AG04450 (cell line): Measurements from ENCODE around the gene FBLN7. TPM values are rescaled to one million over a fixed set of nuclear protein-coding genes. Genes with fewer than 3 reads are reported as not detected.

ENCODE experiments used
- CTCF ChIA-PET: fragments of 300-600, 350-600 bp; formaldehyde crosslinking; extraction: SDS; loops from one replicate; lab custom pipeline; 2022; ENCODE audit warnings: antibody characterized with exemption, inconsistent platforms; lab: Charles Lee
- POLR2A ChIA-PET: fragments of 350-600 bp; formaldehyde crosslinking; extraction: SDS; loops from one replicate; lab custom pipeline; 2021; ENCODE audit warnings: antibody characterized with exemption, inconsistent platforms; lab: Yijun Ruan, JAX
- DNase-seq: peaks from one replicate; pipeline ENCODE4 v3.0.0-alpha.2; 2011; ENCODE audit warnings: low read depth, low spot score
- H3K27ac ChIP-seq: one replicate; pipeline ENCODE4 v1.5.1; 2012; ENCODE audit warnings: low read depth, low read length, control low read depth
- H3K27me3 ChIP-seq: one replicate; pipeline ENCODE4 v1.6.0; 2012; ENCODE audit warnings: low read length; ENCODE audit not compliant: control insufficient read depth, insufficient read depth
- H3K4me3 ChIP-seq: 2 replicates; pipeline ENCODE4 v1.5.1; 2011; ENCODE audit warnings: mild to moderate bottlenecking, low read depth, low read length, control low read depth
- H3K9me3 ChIP-seq: 2 replicates; pipeline ENCODE4 v1.5.1; 2012; ENCODE audit warnings: low read length; ENCODE audit not compliant: control insufficient read depth, insufficient read depth
- CTCF ChIP-seq: IDR thresholded peaks from 2 replicates; pipeline ENCODE4 v1.5.1; 2011; ENCODE audit warnings: low read depth, low read length, control low read depth, inconsistent platforms
- polyA plus RNA-seq: library from polyadenylated mRNA; depleted of rRNA; stranded (reverse); fragments of >200 nt; gene quantifications from 2 replicates; pipeline ENCODE4 v1.2.3, GENCODE V29; 2011

Gene FBLN7
- polyA plus RNA-seq, 1 experiment, result 0.22 TPM

DNA sequence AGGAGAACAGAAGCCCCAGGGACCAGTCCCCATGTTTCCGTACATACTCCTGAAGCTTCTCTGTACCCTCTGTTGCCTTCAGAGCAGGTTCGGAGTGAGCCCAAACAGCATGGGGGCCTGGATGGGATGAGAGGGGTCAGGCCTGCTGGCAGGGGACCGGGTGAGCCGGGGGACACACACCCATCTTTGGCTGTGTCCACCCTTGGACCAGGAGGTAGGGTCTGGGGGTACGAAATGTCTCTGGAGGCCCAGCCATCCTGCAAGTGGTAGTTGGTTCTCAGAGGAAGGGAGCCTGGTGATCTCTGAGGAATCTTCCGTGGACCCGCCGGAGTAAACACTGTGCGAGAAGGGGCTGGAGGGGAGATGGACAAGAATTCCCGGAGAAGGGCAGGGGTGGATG lies 15.3 kb downstream of the FBLN7 start:
- CTCF ChIA-PET, result no interaction called here
- no peak for TF ChIP-seq CTCF
- Histone ChIP-seq H3K4me3 (no peak overlapping the region), H3K27ac (no peak overlapping the region), H3K27me3 (no peaks in the 10 kb centered on the region), H3K9me3 (no peaks in the 10 kb centered on the region; the same call in 1 of the 2 replicates)
- POLR2A ChIA-PET, result no interaction called here
- DNase-seq, result no peak

- Histone ChIP-seq H3K27ac (no peak overlapping the region), H3K9me3 (peaks cover 1% of the 10 kb centered on the region; the same call in 1 of the 2 replicates), H3K27me3 (no peaks in the 10 kb centered on the region), H3K4me3 (no peak overlapping the region)
- DNase-seq, result no peak
- no peak for TF ChIP-seq CTCF
- ChIA-PET POLR2A (no interaction called here), CTCF (no interaction called here)
Measured at GRCh38 chr2:112154246-112155117, 16.3 kb downstream of the FBLN7 start.

GRCh38 chr2:112155331-112156151 lies 17.4 kb downstream of the FBLN7 start:
- no peak for DNase-seq
- peaks cover 4% of the 10 kb centered on the region; the same call in 1 of the 2 replicates for H3K9me3 ChIP-seq
- H3K27me3 ChIP-seq, result no peaks in the 10 kb centered on the region
- no peak for TF ChIP-seq CTCF
- POLR2A ChIA-PET, result no interaction called here
- CTCF ChIA-PET, result no interaction called here
- H3K4me3 ChIP-seq, result no peak overlapping the region
- no peak overlapping the region for H3K27ac ChIP-seq

DNA sequence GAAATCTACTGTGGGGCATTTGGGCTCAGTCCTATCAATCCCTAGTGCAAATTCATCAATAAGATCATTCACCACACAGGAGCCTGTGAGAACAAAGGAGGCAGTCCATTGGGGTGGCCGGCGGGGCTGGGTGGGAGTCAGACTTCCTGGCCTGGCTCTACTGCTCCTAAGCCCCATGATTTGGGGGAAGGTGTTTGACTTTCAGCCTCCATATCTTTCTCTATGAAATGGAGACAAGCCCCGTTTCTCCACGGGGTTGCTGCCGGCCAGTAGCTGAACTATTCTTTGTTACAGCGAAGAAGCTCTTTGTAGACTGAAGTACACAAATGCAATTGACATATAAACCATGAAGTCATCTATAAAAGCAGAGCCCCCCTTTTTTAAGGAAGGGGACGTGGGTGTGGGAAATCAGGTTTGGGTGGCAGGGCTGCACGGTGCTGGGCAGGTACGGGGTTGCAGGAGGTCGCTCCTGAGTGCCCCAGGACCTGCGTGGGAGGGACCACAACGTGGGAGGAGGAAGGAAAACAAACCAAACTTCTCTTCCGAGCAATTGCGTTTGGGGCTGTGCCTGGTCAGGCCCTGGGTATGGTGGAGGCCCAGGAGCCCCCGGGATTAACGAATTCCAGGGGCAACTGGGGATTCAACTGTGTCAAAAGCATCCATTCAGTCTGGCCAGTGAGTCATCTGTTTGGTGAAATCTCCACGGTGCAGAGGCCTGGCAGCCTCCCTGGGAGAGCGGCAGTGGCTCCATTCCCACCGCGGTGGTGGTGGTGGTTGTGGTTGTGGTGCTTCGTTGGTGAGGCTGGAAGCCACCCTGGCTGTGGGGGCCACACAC lies 18.2 kb downstream of the FBLN7 start:
- no peaks in the 10 kb centered on the region for H3K27me3 ChIP-seq
- DNase-seq, result no peak
- no peak for TF ChIP-seq CTCF
- H3K4me3 ChIP-seq, result no peak overlapping the region
- no peak overlapping the region for H3K27ac ChIP-seq
- CTCF ChIA-PET, result no interaction called here
- POLR2A ChIA-PET, result no interaction called here
- H3K9me3 ChIP-seq, result peaks cover 4% of the 10 kb centered on the region; the same call in 1 of the 2 replicates
